ENCODE results near the gene CD74.

DNA sequence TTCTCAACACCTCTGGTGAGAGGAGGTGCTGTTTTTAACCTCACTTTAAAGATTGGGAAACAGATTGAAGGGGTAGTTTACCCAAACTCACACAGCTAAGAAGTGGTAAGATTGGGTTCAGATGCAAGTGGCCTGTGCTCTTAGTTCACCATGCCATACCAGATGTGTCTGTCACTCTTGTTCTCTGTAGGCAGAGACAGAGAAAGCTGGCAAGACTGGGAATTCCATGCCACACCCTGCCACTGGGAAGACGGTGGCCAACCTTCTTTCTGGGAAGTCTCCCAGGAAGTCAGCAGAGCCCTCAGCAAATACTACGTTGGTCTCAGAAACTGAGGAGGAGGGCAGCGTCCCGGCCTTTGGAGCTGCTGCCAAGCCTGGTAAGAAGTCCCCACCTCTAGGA is 44.2 kb downstream of the CD74 start:
- no peak for TF ChIP-seq FOS (IDR thresholded peaks at IDR 0.05; ENCODE audit: low read depth, low read length)
- TF ChIP-seq MXI1 (IDR thresholded peaks at IDR 0.05; ENCODE audit: borderline replicate concordance, low read depth, low read length), result no peak
- TF ChIP-seq, protein P1, sequence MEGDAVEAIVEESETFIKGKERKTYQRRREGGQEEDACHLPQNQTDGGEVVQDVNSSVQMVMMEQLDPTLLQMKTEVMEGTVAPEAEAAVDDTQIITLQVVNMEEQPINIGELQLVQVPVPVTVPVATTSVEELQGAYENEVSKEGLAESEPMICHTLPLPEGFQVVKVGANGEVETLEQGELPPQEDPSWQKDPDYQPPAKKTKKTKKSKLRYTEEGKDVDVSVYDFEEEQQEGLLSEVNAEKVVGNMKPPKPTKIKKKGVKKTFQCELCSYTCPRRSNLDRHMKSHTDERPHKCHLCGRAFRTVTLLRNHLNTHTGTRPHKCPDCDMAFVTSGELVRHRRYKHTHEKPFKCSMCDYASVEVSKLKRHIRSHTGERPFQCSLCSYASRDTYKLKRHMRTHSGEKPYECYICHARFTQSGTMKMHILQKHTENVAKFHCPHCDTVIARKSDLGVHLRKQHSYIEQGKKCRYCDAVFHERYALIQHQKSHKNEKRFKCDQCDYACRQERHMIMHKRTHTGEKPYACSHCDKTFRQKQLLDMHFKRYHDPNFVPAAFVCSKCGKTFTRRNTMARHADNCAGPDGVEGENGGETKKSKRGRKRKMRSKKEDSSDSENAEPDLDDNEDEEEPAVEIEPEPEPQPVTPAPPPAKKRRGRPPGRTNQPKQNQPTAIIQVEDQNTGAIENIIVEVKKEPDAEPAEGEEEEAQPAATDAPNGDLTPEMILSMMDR (conservative IDR thresholded peaks at IDR 0.05; ENCODE audit: low read depth, low read length), result no peak
- TF ChIP-seq RCOR1 (IDR thresholded peaks at IDR 0.05; ENCODE audit: insufficient replicate concordance, low read length), result no peak
